Loucy (cell line): ENCODE data around the gene INPP4B.

Source experiments
- H2AFZ ChIP-seq: fragments of 200-600 bp; sonication (generic); 2 replicates; pipeline ENCODE4 v1.6.0; 2016; ENCODE audit warnings: antibody characterized with exemption, mild to moderate bottlenecking, low read length, moderate library complexity
- H3F3A ChIP-seq: fragments of 200-600 bp; 2 replicates; pipeline ENCODE4 v1.6.0; 2016; ENCODE audit warnings: antibody characterized with exemption, low read depth, mild to moderate bottlenecking
- H3K27me3 ChIP-seq: fragments of 200-600 bp; sonication (generic); 2 replicates; pipeline ENCODE4 v1.6.1; 2014; ENCODE audit warnings: low read length, mild to moderate bottlenecking; ENCODE audit not compliant: insufficient read depth, poor library complexity, severe bottlenecking
- H3K36me3 ChIP-seq: fragments of 200-600 bp; sonication (generic); 2 replicates; pipeline ENCODE4 v1.6.1; 2016; ENCODE audit warnings: low read length; ENCODE audit not compliant: insufficient read depth
- H3K4me1 ChIP-seq: fragments of 200-600 bp; sonication (generic); 2 replicates; pipeline ENCODE4 v1.5.1; 2014; ENCODE audit warnings: low read length, mild to moderate bottlenecking; ENCODE audit not compliant: insufficient read depth, poor library complexity, severe bottlenecking
- H3K4me2 ChIP-seq: fragments of 200-600 bp; sonication (generic); 2 replicates; pipeline ENCODE4 v1.6.0; 2014; ENCODE audit warnings: antibody characterized with exemption, low read length, low read depth, mild to moderate bottlenecking; ENCODE audit not compliant: poor library complexity, severe bottlenecking
- H3K4me3 ChIP-seq: fragments of 200-600 bp; sonication (generic); 2 replicates; pipeline ENCODE4 v1.5.1; 2014; ENCODE audit warnings: low read length, mild to moderate bottlenecking, mixed read lengths; ENCODE audit not compliant: poor library complexity, severe bottlenecking
- H3K79me2 ChIP-seq: fragments of 200-600 bp; sonication (generic); 2 replicates; pipeline ENCODE4 v1.6.1; 2014; ENCODE audit warnings: low read length; ENCODE audit not compliant: insufficient read depth
- H3K9ac ChIP-seq: fragments of 200-600 bp; sonication (generic); 2 replicates; pipeline ENCODE4 v1.6.0; 2014; ENCODE audit warnings: mild to moderate bottlenecking, low read depth, low read length, moderate library complexity; ENCODE audit not compliant: poor library complexity, severe bottlenecking
- H3K9me2 ChIP-seq: fragments of 200-600 bp; sonication (generic); replicated peaks from 2 replicates; pipeline ENCODE4 v1.6.1; 2016; ENCODE audit warnings: low read depth, low read length, mixed read lengths
- H3K9me3 ChIP-seq: fragments of 200-600 bp; sonication (generic); 2 replicates; pipeline ENCODE4 v1.6.1; 2014; ENCODE audit warnings: mild to moderate bottlenecking, antibody characterized with exemption, low read length, low read depth; ENCODE audit not compliant: insufficient read depth
- H4K20me1 ChIP-seq: fragments of 200-600 bp; sonication (generic); 2 replicates; pipeline ENCODE4 v1.6.0; 2014; ENCODE audit warnings: antibody characterized with exemption, low read length, mild to moderate bottlenecking; ENCODE audit not compliant: insufficient read depth, poor library complexity, severe bottlenecking
- CTCF ChIP-seq: fragments of 200-600 bp; sonication (generic); conservative IDR thresholded peaks from 2 replicates; pipeline ENCODE4 v1.5.1; 2014; ENCODE audit warnings: mild to moderate bottlenecking, antibody characterized with exemption, low read length
- EZH2phosphoT487 ChIP-seq: fragments of 200-600 bp; IDR thresholded peaks from 2 replicates; pipeline ENCODE4 v1.6.1; 2018; ENCODE audit warnings: antibody characterized with exemption, mild to moderate bottlenecking, moderate library complexity, borderline replicate concordance

The INPP4B gene

GRCh38 chr4:142686081-142686480 lies 160.0 kb downstream of the INPP4B start:
- Histone ChIP-seq H3K36me3 (no peaks in the 10 kb centered on the region), H3K4me3 (no peak overlapping the region), H3K27me3 (no peaks in the 10 kb centered on the region), H3K9me2 (no peaks in the 10 kb centered on the region), H3K9ac (no peak overlapping the region), H3K9me3 (no peaks in the 10 kb centered on the region), H3K79me2 (no peaks in the 10 kb centered on the region), H3K4me1 (peaks cover 6% of the 10 kb centered on the region), H3K4me2 (no peak overlapping the region), H3F3A (no peaks in the 10 kb centered on the region), H2AFZ (no peak overlapping the region), H4K20me1 (no peaks in the 10 kb centered on the region)
- TF ChIP-seq CTCF (no peak), EZH2phosphoT487 (no peak)

GRCh38 chr4:142683997-142684396 lies 162.1 kb downstream of the INPP4B start:
- TF ChIP-seq CTCF = no peak
- TF ChIP-seq EZH2phosphoT487 = no peak
- no peaks in the 10 kb centered on the region for H3F3A ChIP-seq
- no peaks in the 10 kb centered on the region for H3K27me3 ChIP-seq
- no peaks in the 10 kb centered on the region for H3K79me2 ChIP-seq
- no peaks in the 10 kb centered on the region for H3K9me3 ChIP-seq
- H2AFZ ChIP-seq = no peak overlapping the region
- H3K4me1 ChIP-seq = peaks cover 2% of the 10 kb centered on the region
- H3K9ac ChIP-seq = no peak overlapping the region
- H3K9me2 ChIP-seq = no peaks in the 10 kb centered on the region
- no peak overlapping the region for H3K4me3 ChIP-seq
- H3K36me3 ChIP-seq = no peaks in the 10 kb centered on the region
- H3K4me2 ChIP-seq = no peak overlapping the region
- no peaks in the 10 kb centered on the region for H4K20me1 ChIP-seq

GRCh38 chr4:142683503-142683902 lies 162.6 kb downstream of the INPP4B start:
- no peaks in the 10 kb centered on the region for H3K27me3 ChIP-seq
- no peak overlapping the region for H3K9ac ChIP-seq
- H3K4me2 ChIP-seq = no peak overlapping the region

More at GRCh38 chr4:142683503-142683902, 162.6 kb downstream of the INPP4B start:
- Histone ChIP-seq H4K20me1 (no peaks in the 10 kb centered on the region), H3K36me3 (no peaks in the 10 kb centered on the region), H2AFZ (no peak overlapping the region), H3K4me1 (peaks cover 3% of the 10 kb centered on the region), H3K9me2 (no peaks in the 10 kb centered on the region), H3F3A (no peaks in the 10 kb centered on the region), H3K4me3 (no peak overlapping the region), H3K79me2 (no peaks in the 10 kb centered on the region), H3K9me3 (no peaks in the 10 kb centered on the region)
- TF ChIP-seq EZH2phosphoT487 = no peak
- TF ChIP-seq CTCF = no peak
